ENCODE results near the gene MLC1.

The MLC1 gene

DNA sequence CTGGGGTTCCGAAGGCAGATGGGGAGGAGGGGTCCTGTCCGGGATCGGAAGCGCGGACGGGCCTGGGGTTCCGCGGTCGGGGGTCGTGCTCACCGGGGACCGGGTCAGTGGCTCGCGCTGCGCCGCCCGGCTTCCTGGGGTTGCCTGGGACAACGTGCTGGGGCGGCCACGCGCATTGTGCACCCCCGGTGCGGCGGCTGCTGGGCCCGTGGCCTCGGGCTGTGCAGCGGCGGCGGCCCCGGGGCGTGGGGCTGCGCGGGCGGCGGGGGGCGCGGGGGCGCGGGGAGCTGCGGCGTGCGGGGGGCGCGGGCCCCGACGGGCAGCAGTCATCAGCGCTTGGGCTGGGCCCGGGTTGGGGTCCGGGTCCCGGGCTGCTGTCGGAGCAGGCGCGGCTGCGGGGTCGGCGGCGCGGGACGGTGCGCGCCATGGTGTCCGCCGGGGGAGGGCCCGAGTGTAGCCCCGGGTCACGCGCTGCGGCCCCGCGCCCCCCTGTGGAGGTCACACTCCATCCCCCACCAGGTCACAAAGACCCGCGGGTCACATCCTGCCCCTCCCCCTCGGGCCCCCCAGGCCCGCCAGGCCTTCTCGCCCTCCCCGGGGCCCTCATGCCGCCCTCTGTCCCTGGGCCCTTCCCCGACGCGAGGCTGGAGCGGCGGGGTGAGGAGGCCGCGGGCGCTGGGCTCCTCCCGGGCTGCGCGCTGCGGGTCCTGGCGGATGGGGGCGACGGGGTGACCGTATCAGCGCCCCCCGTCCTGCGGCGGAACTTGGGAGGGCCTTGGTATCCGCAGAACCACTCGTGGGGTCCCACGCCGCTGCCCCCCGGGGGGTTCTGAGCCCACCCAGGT is 26.9 kb downstream of the MLC1 start, which contains the start of gene TTLL8:
TTLL8 (minus strand) TSS at position 238 of the 845 bp plus-strand sequence.
- DNase-seq (ENCODE audit: low spot score) = no peak

DNA sequence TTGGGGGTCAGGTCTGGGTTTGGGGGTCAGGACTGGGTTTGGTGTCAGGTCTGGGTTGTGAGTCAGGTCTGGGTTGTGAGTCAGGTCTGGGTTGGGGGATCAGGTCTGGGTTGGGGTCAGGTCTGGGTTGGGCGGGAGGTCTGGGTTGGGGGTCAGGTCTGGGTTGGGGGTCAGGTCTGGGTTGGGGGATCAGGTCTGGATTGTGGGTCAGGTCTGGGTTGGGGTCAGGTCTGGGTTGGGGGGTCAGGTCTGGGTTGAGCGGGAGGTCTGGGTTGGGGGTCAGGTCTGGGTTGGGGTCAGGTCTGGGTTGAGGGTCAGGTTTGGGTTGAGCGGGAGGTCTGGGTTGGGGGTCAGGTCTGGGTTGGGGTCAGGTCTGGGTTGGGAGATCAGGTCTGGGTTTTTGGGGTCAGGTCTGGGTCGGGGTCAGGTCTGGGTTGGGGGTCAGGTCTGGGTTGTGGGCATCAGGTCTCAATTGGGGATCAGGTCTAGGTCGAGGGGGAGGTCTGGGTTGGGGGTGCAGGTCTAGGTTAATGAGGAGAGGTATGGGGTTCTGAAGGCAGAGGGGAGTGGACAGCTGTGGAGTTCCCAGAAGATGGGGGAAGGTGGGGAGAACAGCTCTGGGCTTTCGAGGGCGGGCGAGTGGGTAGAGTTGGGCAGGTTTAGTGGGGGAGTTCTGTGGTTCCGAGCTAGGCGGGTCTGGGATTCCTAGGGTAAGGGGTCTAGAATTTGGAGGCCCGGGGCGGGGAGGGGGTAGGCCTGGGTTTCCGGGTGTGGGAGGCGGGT is 27.8 kb downstream of the MLC1 start:
- no peak for DNase-seq (ENCODE audit: low spot score)

DNA sequence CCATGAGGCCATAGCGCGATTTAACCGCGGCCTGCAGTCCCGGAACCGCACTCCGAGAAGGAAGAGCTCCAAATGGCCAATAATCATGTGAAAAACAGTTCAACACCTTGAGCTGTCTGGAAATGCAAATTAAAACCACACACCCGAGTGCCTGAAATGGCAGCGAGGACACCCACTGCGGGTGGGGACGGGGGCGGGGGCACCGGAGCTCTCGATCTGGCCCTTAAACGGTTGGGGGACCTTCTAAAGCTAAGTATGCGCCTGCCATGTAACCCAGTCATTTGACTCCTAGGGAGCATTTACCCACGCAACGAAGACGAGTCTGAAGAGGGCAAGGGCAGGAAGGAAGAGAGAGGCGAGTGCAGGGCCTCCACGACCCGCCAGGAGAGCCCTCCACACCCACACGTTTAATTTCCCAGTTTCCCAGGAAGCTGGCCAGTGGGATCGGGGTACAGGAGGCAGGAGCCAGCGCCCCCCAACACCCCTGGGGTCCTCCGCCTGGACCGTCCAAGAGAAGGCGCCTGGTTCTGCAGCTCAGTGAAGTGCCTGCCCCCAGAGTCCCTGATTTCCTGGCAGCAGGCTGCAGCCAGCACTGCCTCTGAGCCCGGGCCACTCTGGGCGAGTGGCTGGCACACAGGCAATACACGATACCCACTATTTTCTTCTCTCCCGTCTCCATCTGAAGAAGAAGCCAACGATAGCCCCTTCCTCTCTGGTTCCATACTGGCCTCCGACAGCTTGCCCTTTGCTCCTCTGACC is 28.8 kb downstream of the MLC1 start:
- DNase-seq (ENCODE audit: low spot score) = no peak

GRCh38 chr22:50053861-50054260 is 31.4 kb downstream of the MLC1 start:
- no peak for DNase-seq (ENCODE audit: low spot score)

DNA sequence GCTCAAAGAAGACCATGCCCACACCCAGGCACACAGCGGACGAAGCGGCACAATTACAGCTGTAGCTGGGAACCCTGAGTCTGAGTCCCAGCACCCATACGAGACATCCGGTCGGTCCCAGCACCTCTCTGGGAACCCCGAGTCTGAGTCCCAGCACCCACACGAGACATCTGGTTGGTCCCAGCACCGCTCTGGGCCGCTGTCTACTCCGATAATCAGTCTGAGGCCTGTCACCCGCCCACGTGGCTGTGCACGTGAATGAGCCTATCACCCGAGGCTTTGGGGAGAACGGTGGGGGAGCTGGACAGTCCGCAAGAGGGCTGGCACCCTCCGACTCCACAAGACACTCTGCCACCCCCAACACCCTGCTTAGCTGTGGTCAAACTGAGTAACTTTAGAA is 33.3 kb downstream of the MLC1 start:
- no peak for DNase-seq (ENCODE audit: low spot score)

DNA sequence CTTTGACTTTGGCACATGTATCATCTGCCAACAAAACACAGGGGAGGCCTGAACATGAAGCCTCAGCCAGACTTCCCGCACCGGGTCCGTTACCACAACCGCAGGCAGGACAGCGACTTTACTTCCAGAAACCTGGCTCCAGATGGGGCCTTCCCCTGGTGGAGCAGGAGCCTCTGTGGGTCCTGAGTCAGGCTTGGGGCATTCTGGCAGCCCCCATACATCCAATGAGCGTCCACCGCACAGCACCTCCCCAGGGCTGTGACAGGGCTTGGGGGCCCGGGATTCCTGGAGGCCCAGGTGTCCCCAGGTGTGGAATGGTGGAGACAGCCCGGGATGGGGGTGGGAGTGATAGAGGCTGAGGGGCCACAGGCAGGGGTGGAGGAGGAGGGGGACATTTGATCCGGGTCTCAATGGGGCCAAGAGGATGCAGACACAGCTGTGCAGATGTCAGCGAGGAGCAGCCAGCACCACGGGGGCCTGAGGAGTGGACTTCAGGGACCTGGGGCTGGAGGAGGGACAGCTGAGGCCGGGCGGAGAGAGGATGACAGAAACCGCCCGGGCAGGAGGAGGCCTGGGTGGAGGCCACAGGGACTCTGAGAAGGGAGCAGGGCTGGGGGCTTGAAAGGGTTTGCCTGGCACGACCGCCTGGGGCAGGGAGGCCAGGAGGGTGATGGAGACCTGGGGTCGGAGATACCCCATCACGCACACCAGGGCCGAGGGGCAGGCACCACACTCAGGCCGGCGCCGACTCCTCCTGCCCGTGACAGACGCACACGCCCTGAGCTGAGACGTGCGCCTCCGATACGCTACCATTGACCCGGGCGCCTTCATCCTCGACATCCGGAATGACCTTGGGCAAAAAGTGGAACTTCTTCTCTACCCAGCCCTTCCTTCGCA is 35.7 kb downstream of the MLC1 start:
- no peak for DNase-seq (ENCODE audit: low spot score)

DNA sequence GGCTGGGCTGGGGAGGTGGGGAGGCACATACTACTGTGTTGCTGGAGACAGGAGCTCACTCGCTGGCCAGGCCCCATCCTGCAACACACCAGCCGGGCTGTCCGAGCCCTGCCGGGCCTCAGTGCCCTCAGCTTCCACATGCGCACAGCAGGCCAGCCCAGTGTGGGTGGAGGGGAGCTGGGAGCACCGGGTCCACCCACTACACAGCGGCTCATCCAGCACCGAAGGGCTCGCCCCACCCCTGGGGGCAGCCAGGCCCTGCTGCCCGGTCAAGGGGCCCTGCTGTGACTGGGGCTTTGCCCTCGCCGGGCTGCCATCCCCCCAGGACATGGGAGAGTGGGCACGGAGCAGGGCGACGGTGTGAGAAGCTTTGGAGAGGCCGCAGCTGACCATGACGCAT is 36.4 kb downstream of the MLC1 start:
- no peak for DNase-seq (ENCODE audit: low spot score)

- DNase-seq (ENCODE audit: low spot score) = no peak
These were observed 37.0 kb downstream of the MLC1 start for GRCh38 chr22:50048061-50048765.

DNA sequence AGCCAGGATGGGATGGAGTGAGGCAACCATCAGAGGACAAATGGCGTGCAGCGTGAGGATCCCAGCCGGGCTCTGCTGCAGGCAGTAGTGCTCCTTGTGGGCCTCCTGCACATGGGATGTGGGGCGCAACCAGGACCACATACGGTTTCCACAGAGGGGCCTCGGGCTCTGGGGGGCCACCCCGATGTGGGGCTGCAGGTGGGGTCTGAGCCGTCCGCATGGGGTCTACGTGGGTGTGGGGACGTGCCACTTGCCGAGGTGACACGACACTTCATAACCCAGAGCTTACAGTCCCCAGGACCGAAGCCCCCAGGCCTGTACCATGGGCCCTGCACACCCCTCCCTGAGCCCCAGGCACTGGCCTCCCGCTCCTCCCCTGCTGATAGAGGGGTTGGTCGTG is 37.9 kb downstream of the MLC1 start:
- DNase-seq (ENCODE audit: low spot score) = no peak

GRCh38 chr22:50046481-50047245 is 38.6 kb downstream of the MLC1 start:
- DNase-seq (ENCODE audit: low spot score) = no peak

GRCh38 chr22:50046019-50046415 is 39.2 kb downstream of the MLC1 start:
- DNase-seq (ENCODE audit: low spot score) = no peak

- DNase-seq (ENCODE audit: low spot score) = peak; percentile 32
These were observed 39.8 kb downstream of the MLC1 start for GRCh38 chr22:50045211-50046018.

GRCh38 chr22:50044485-50045118 is 40.6 kb downstream of the MLC1 start:
- DNase-seq (ENCODE audit: low spot score) = no peak

- DNase-seq (ENCODE audit: low spot score) = no peak
These were observed 43.7 kb downstream of the MLC1 start for GRCh38 chr22:50041361-50042065.

DNA sequence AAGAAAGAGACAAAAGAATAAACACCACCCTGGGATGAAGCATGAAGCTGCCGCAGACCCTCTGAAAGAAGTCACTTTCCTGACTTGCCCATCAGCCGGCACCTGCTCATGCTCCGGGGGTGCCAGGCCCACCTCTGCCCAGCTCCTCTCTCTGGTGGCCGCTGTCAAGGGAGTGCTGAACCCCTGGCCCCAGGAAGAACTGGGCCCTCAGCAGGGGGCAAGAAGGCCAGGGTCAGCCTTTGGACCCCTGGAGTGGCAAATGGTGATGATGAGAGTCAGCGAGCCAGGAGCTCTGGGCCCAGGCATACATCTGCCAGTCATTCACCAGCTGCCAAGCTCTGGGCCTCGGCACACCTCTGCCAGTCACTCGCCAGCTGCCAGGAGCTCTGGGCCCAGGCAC is 44.5 kb downstream of the MLC1 start:
- DNase-seq (ENCODE audit: low spot score) = no peak

DNA sequence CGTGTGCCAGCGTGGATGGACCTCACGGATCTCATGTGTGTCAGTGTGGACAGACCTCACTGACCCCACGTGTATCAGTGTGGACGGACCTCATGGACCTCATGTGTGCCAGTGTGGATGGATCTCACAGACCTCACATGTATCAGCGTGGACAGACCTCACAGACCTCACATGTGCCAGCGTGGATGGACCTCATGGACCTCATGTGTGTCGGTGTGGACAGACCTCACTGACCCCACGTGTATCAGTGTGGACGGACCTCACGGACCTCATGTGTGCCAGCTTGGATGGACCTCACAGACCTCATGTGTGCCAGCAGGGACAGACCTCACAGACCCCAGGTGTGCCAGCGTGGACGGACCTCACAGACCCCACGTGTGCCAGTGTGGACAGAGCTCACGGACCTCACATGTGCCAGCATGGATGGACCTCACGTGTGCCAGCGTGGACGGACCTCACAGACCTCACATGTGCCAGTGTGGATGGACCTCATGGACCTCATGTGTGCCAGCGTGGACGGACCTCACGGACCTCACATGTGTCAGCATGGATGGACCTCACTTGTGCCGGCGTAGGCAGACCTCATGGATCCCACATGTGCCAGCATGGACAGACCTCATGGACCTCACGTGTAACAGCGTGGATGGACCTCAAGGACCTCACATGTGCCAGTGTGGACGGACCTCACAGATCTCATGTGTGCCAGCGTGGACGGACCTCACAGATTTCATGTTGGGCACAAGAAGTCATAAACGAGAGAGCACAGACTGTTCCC is 45.4 kb downstream of the MLC1 start:
- no peak for DNase-seq (ENCODE audit: low spot score)

All from SW480 (cell line).